ENCODE results near the gene PYGO1. TPM values are rescaled to one million over a fixed set of nuclear protein-coding genes. Genes with fewer than 3 reads are reported as not detected.
A peak's percentile ranks its signal among the peaks of the same experiment; 100 is the strongest.

The PYGO1 gene
- total and polyA plus RNA-seq, 9 of the 15 experiments (the other 6 are each of a cell fraction or from before 2014, with no cell fraction given) = under 0.01 to 0.07 (median 0.02) TPM; not detected in 5

DNA sequence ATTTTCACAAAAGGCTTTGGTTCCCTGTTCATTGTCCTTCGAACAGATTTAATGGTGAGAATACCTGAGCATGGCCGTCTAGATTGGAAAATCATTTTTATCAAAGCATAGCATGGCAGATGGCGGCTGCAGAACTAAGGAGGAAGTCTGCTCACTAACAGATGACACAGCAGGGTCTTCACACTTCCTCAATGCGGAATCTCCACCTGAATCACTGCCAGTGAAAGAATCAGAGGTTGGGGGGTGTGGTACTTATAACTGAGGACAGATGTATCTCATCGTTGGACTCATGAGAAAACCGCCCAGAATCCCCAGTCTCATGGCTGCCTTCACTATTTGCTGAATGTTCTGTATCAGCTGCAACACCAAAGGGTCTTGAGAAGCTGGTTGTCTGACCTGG, 31.6 kb upstream of the PYGO1 start:
- Histone ChIP-seq H3K9me1 (ENCODE audit: control insufficient read depth, insufficient read depth, low read length) (no peaks in the 10 kb centered on the region), H3K9me3 (replicated peaks; ENCODE audit: control insufficient read depth, insufficient read depth, low read depth, low read length) (no peaks in the 10 kb centered on the region), H3K36me3 (ENCODE audit: control insufficient read depth, insufficient read depth, low read length) (no peaks in the 10 kb centered on the region), H3K4me2 (ENCODE audit: insufficient read depth, low read length) (no peak overlapping the region), H3K79me2 (ENCODE audit: control insufficient read depth, insufficient read depth, low read length) (no peaks in the 10 kb centered on the region), H4K20me1 (replicated peaks; ENCODE audit: control insufficient read depth, insufficient read depth, low read length) (no peaks in the 10 kb centered on the region), H3K4me1 (replicated peaks in 1 of 2; ENCODE audit: control insufficient read depth in 2 of 2, insufficient read depth in 2 of 2, low read length in 2 of 2) (no peaks in the 10 kb centered on the region), H2AFZ (ENCODE audit: low read depth, low read length) (no peak overlapping the region), H3K27me3 (ENCODE audit: control insufficient read depth in 2 of 2, insufficient read depth in 2 of 2, low read length in 2 of 2) (peaks cover 5 to 11% of the 10 kb centered on the region in 2 experiments; a peak in 1 of 5 replicates), H3K27ac (ENCODE audit: extremely low read depth, low read depth, low read length) (no peak overlapping the region), H3K4me3 (no peak overlapping the region), H3K9ac (ENCODE audit: insufficient read depth in 1 of 2, low read depth in 2 of 2, low read length in 2 of 2) (no peak overlapping the region)
- CTCF ChIA-PET (ENCODE audit: low intra/inter-chr PET ratio) = no interaction called here
- no TSS peak for BruUV-seq (replicated peaks)
- ATAC-seq (no peak), FAIRE-seq (no peak), DNase-seq (ENCODE audit: extremely low read depth in 1 of 4, low spot score in 3 of 4) (no peak)
- intact Hi-C loops (cut with micrococcal nuclease) = no loop called here
- in situ Hi-C loops (cut with MboI) = no loop called here
- TF ChIP-seq JUNB (CRISPR knock-in tag; conservative IDR thresholded peaks at IDR 0.05) (no peak), SPI1 (IDR thresholded peaks at IDR 0.05; ENCODE audit: borderline replicate concordance, low read depth, low read length) (peak; percentile 31; the same call in 1 of the 2 replicates), HINFP (tag; conservative IDR thresholded peaks at IDR 0.05; ENCODE audit: low read depth) (no peak)
- POLR2A ChIA-PET = interaction anchor here (0.8 kb wide), 1 partner anchor 162 kb away, joined by 3 read pairs; no protein-coding TSS in a partner anchor
- 3% methylated on average over 6 of the region's 6 CpGs for WGBS (ENCODE audit: insufficient coverage, low coverage, missing lambda C conversion rate)

- BruUV-seq (replicated peaks) = no TSS peak
- Histone ChIP-seq H3K9me1 (ENCODE audit: control insufficient read depth, insufficient read depth, low read length) (no peaks in the 10 kb centered on the region), H2AFZ (ENCODE audit: low read depth, low read length) (no peak overlapping the region), H3K4me1 (replicated peaks in 1 of 2; ENCODE audit: control insufficient read depth in 2 of 2, insufficient read depth in 2 of 2, low read length in 2 of 2) (no peaks in the 10 kb centered on the region), H3K9me3 (replicated peaks; ENCODE audit: control insufficient read depth, insufficient read depth, low read depth, low read length) (no peaks in the 10 kb centered on the region), H4K20me1 (replicated peaks; ENCODE audit: control insufficient read depth, insufficient read depth, low read length) (no peaks in the 10 kb centered on the region), H3K27ac (ENCODE audit: extremely low read depth, low read depth, low read length) (no peak overlapping the region), H3K4me3 (no peak overlapping the region), H3K4me2 (ENCODE audit: insufficient read depth, low read length) (no peak overlapping the region), H3K79me2 (ENCODE audit: control insufficient read depth, insufficient read depth, low read length) (no peaks in the 10 kb centered on the region), H3K36me3 (ENCODE audit: control insufficient read depth, insufficient read depth, low read length) (no peaks in the 10 kb centered on the region), H3K9ac (ENCODE audit: insufficient read depth in 1 of 2, low read depth in 2 of 2, low read length in 2 of 2) (no peak overlapping the region), H3K27me3 (ENCODE audit: control insufficient read depth in 2 of 2, insufficient read depth in 2 of 2, low read length in 2 of 2) (peaks cover 5 to 14% of the 10 kb centered on the region in 2 experiments; a peak in 1 of 5 replicates)
- ATAC-seq (no peak), FAIRE-seq (no peak), DNase-seq (ENCODE audit: extremely low read depth in 1 of 4, low spot score in 3 of 4) (no peak)
- POLR2A ChIA-PET = interaction anchor here (0.6 to 1.1 kb wide), 3 partner anchors 10 to 90 kb away, joined by 3 to 4 read pairs (median 3); no protein-coding TSS in a partner anchor
- intact Hi-C loops (cut with micrococcal nuclease) = no loop called here
- CTCF ChIA-PET (ENCODE audit: low intra/inter-chr PET ratio) = interaction anchor here (0.7 kb wide), 1 partner anchor 748 kb away, joined by 3 read pairs; no protein-coding TSS in a partner anchor
- 2% methylated on average over 4 of the region's 4 CpGs for WGBS (ENCODE audit: insufficient coverage, low coverage, missing lambda C conversion rate)
- TF ChIP-seq RBM25 (IDR thresholded peaks at IDR 0.05; ENCODE audit: low read depth, low read length, severe bottlenecking) (no peak), ZNF239 (CRISPR knock-in tag; IDR thresholded peaks at IDR 0.05) (no peak), MAFG (tag; conservative IDR thresholded peaks at IDR 0.05) (no peak), ZNF217 (CRISPR knock-in tag; IDR thresholded peaks at IDR 0.05) (no peak), PHB (CRISPR knock-in tag; IDR thresholded peaks at IDR 0.05) (no peak), ZNF584 (CRISPR knock-in tag; IDR thresholded peaks at IDR 0.05; ENCODE audit: low read depth) (no peak), ZNF24 (IDR thresholded peaks at IDR 0.05) (no peak), PRPF4 (IDR thresholded peaks at IDR 0.05; ENCODE audit: insufficient read depth, low read depth, low read length, poor library complexity, severe bottlenecking) (no peak)
- TF ChIP-seq, protein P1, sequence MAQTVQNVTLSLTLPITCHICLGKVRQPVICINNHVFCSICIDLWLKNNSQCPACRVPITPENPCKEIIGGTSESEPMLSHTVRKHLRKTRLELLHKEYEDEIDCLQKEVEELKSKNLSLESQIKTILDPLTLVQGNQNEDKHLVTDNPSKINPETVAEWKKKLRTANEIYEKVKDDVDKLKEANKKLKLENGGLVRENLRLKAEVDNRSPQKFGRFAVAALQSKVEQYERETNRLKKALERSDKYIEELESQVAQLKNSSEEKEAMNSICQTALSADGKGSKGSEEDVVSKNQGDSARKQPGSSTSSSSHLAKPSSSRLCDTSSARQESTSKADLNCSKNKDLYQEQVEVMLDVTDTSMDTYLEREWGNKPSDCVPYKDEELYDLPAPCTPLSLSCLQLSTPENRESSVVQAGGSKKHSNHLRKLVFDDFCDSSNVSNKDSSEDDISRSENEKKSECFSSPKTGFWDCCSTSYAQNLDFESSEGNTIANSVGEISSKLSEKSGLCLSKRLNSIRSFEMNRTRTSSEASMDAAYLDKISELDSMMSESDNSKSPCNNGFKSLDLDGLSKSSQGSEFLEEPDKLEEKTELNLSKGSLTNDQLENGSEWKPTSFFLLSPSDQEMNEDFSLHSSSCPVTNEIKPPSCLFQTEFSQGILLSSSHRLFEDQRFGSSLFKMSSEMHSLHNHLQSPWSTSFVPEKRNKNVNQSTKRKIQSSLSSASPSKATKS (CRISPR knock-in tag; IDR thresholded peaks at IDR 0.05) = no peak
- in situ Hi-C loops (cut with MboI) = no loop called here
These were observed 30.2 kb upstream of the PYGO1 start for GRCh38 chr15:55618387-55618786.
